ENCODE measurements around the gene OR5AU1.

- TF ChIP-seq POLR2A (IDR thresholded peaks at IDR 0.05; ENCODE audit: low read length) (no peak), GATA1 (IDR thresholded peaks at IDR 0.05; ENCODE audit: low read depth, low read length) (no peak)
Measured at GRCh38 chr14:21136024-21136423, 19.8 kb downstream of the OR5AU1 start.

All from erythroblast (primary cell).